ENCODE measurements around the gene PSPN.

PSPN gene

DNA sequence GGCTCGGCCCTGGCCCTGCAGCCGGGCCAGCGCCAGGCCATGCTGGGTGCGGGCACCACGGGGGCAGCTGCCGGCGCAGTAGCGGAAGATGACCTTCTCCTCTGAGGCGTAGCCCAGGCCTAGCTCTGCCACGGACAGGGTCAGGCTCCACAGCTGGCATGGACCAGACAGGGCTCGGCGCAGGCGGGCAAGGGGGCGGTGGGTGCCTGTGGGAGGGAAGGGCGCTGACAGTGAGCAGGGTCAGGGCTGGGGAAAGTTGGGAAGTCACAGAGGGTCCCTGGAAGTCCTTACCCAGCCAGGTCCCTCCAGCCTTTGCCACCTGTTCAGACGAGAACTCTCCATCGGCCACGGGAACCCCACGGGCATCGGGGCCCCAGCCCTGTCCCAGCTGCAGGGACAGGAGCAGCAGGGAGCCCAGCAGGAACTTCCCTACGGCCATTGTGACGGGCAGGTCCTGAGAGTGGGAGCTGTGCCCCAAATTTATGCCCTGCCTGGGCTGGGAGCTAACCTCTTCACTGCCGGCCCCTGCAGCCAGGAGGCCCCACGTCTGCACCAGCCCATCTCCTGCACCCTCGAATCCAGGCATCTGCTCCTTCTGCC, at the start of gene PSPN:
Gene PSPN, minus strand, starts transcription at position 523 of the 600 bp plus-strand sequence. Its CDS starts 84 bp downstream, at position 439.
- DNase-seq (ENCODE audit: low read depth): no peak

GRCh38 chr19:6424939-6425731, 49.4 kb upstream of the PSPN start:
- peak; percentile 87 for DNase-seq (ENCODE audit: low read depth)

DNA sequence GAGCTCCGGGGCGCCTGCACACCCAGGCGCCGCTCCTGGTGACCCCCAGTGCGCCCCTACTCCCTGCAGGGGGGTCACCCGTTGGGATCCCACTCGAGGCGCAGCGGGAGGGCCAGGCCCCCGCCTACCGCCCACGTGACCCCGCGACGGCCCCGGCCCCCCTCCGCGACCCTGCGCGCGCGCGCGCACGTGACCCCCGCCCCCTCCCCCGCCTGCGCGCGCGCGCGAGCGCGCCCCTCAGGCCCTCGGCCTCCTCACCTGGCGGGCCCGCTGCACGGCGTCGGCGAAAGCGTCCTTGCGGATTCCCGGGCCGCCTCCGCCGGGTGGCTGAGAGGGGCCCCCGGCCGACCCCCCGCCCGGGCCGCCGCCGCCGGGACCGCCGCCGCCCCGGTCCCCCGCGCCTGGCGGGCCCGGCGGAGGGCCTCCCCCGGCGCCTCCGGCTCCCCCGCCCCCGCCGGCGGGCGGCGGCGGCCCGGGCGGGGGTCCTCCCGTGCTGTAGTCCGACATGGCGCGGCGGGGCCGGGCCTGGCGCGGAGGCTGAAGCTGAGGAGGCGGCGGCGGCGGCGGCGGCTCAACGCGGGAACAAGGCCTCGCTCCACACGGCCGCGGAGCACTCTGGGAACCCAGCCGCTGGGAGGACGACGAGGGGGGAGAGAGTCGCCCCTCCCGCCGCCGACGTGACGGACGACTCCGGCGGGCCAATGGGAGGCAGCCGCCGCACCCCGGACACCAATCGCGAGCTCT, 48.6 kb upstream of the PSPN start, which contains the start of gene KHSRP:
Gene KHSRP, minus strand, starts transcription at position 617 of the 744 bp plus-strand sequence. Its CDS starts 110 bp downstream, at position 507.
- DNase-seq (ENCODE audit: low read depth): no peak

DNA sequence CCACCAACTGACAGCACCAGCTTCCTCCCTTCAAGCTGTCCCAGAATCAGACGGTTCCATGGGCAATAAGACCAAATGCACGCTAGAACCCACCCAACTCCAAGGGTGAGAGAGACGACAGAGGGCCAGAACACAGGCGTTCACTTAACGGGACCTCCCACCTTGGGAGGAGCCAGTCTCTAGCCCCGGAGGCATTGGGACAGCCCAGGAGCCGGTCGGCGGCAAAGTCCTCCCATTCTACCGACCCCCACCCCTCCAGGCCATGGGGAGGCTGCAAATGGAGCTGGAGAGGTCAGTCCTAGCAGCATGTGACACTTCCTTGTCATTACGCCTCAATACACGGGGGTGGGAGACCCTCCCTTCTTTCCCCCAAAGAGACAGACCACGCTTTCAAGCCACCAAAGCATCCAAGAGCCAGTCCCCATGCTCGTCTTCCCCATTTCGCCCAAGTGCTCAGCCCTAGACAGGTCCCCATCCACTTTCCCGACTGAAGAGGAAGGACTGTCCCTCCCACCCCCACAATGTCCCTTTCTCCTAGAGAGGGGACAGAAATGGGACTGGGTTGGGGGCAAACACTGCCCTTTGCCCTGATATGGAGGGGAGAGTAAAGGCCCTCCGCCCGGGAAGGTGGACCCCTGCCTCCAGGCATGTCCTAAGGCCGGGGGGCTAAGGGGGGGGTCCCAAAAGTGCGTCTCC, 47.9 kb upstream of the PSPN start:
- DNase-seq (ENCODE audit: low read depth): no peak

- DNase-seq (ENCODE audit: low read depth): no peak
Observed at GRCh38 chr19:6421075-6422014, 45.6 kb upstream of the PSPN start.

- no peak for DNase-seq (ENCODE audit: low read depth)
Observed at GRCh38 chr19:6418562-6418932, 42.8 kb upstream of the PSPN start.

DNA sequence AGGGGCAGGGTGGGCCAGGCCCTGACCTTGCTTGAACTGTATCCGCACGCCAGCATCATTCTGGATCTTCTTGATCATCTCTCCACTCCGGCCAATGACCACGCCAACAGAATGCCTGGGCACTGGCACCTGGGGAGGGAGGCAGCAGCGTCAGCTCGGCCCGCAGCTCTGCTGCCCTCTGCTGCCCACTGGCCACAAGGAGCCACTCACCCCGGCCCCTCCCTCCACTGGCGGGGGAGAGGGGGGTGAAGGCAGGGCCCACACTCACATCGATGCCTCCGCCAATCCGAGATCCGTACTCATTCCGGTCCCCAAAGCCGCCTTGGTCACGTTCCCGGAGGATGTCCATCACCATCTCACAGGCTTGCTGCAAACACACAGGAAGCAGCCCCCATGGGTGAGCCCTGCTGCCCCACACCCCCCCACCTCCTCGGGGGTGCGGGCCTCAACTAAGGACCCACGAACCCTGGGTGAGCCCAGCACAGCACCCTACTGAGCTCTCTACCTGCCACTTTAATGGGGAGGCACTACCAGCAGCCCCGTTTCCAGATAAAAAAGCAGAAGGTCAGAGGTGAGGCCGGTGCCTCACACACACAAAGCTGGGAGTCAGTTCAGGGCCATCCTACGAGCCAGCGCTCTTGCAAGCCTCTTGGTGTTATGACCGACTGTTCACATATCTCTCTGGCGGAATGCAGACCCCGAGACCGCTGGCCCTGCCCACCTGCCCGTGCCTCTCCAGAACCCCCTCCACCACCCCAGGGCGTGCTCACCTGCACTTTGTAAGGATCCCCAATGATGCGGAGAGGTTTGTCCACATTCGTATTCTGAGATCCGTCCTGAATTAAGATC, 42.2 kb upstream of the PSPN start:
- DNase-seq (ENCODE audit: low read depth): no peak

DNA sequence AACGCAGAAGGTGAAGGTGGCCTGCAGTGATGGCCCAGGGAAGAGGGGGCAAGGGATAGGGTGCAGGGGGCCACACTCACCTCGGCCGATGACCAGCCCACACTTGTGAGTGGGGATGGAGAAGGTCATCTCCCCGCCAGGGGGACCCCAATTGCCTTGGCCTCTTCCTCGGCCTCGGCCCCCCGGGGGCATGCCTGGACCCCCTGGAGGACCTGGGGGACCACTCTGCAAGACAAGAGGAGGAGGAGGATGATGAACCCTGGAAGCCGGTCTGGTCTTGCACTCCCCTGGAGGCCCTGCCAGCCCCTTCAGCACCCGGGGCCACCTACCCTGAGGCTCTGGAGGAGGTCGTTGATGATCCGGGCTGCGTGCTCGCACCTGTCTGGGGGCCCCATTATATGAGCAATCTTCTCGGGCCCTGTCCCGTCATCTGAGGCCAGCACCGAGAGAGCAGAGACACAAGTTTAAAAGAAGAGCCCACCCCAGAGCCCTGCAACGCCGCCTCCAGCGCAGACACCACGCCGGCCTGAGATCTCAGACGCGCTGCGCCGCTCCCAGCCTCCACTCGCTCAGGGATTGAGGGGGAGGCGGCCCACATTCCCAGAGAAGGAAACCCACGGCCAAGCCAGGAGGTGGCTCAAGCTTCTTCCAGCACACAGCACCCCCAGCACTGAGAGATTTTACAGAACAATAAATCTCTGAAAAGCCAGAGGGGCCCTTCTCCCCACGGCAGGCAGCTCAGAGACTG, 41.1 kb upstream of the PSPN start:
- no peak for DNase-seq (ENCODE audit: low read depth)

DNA sequence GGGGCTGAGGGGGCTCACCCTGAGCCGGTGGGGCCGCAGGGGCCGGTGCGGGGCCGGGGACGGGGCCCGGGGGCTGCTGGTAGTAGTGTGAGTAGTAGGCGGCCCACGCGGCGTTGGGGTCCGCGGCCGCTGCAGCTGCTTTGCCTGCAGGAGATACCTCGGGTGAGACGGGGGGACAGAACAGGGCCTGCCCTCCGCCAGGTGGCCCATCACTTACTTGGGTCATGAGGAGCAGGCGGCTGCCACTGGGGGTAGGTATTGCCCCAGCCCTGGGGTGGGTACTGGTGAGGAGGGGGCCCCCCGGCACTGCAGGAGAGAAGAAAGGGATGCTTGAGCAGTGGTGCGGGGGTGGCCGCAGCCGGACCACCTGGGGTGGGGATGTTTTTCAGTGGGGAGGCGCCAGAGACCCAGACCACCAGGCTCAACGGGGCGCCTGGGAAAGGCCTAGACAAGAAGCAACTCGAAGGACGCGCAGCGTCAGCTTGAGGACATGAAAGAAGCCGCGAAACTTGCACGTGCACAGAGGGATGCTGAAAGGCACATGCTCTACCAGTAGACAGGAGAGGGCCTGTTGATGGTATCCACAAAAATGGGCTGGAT, 40.0 kb upstream of the PSPN start:
- no peak for DNase-seq (ENCODE audit: low read depth)

DNA sequence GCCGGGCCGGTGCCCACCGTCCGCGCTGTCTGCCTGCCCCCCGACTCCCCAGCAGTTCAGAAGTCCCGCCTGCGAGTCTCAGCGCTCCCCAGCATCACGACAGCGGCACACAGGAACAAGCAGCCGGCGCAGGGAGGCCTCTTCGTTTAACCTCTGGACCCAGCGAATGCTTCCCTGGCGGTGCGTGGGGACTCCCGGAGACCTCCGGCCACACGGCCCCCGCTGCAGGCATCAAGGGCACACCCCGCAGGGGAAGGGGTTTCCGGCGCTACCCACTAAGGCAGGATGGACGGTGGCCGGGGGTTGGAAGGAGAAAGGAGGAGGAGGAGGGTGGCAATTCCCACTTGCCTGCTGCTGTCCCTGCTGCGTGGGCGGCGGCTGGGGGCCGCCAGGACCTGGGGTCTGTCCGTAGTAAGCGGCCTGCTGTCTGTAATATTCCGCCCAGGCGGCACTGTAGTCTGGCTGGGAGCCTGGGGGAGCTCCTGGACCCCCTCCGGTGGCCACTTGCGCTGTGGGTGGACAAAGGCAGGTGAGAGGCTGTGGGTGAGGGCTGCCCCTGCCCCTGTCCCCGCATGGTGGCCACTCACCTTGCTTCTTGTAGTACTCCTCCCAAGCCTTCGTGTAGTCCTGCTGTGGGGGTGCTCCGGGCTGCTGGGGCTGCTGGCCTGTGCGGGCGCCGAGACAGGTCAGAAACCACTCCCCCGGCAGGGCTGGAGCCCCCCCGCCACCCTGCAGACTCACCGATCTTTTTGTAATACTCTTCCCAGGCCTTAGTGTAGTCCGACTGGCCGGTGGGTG, 39.3 kb upstream of the PSPN start:
- no peak for DNase-seq (ENCODE audit: low read depth)

GRCh38 chr19:6413721-6414643, 38.2 kb upstream of the PSPN start:
- DNase-seq (ENCODE audit: low read depth): no peak

- DNase-seq (ENCODE audit: low read depth): no peak
Observed at GRCh38 chr19:6413291-6413690, 37.6 kb upstream of the PSPN start.

- no peak for DNase-seq (ENCODE audit: low read depth)
Observed at GRCh38 chr19:6412447-6413091, 36.8 kb upstream of the PSPN start.

DNA sequence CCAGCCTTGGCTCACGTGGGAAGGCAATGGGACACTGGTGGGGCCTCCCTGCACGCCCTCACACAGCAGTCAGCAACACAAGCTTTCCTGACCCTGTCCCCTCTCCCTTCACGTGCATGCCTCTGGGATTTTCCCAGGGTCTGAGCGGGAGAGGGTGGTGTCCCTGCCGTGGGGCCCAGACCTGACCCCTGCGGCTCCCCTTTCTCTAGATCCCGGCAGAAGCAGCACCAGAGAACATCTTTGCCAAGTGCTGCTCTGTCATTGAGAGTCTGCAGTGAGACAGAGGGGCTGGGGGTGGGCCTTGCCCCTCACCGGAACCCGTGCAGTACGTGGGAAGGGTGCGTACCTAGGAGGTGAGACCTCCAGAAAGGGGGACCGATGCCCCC, 36.3 kb upstream of the PSPN start:
- no peak for DNase-seq (ENCODE audit: low read depth)

DNA sequence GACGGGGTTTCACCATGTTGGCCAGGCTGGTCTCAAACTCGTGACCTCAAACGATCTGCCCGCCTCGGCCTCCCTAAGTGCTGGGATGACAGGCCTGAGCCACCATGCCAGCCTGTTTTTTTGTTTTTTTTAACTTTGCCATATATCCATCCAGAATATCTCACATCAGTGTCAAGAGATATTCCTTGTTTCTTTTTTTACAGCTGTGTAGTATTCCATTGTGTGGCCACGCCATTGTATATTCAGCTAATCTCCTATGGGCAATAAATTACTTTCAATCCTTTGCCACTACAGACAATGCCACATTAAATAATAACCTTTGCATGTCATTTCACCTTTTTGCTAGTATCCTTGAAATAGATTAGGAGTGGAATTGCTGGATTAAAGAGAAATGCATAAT, 33.6 kb upstream of the PSPN start:
- DNase-seq (ENCODE audit: low read depth): no peak

GRCh38 chr19:6406401-6406800, 30.7 kb upstream of the PSPN start:
- DNase-seq (ENCODE audit: low read depth): no peak

Measured in stimulated activated CD8-positive, alpha-beta memory T cell treated with anti-CD3 and anti-CD28 coated beads, Interleukin-15, amount 100 ng/mL, for 24 hours (primary cell).